ENCODE data around the gene ID3. TPM values are rescaled to one million over a fixed set of nuclear protein-coding genes. Genes with fewer than 3 reads are reported as not detected.

ID3 gene
- total and polyA plus RNA-seq, 4 donors, result 349 to 603 (median 379) TPM

DNA sequence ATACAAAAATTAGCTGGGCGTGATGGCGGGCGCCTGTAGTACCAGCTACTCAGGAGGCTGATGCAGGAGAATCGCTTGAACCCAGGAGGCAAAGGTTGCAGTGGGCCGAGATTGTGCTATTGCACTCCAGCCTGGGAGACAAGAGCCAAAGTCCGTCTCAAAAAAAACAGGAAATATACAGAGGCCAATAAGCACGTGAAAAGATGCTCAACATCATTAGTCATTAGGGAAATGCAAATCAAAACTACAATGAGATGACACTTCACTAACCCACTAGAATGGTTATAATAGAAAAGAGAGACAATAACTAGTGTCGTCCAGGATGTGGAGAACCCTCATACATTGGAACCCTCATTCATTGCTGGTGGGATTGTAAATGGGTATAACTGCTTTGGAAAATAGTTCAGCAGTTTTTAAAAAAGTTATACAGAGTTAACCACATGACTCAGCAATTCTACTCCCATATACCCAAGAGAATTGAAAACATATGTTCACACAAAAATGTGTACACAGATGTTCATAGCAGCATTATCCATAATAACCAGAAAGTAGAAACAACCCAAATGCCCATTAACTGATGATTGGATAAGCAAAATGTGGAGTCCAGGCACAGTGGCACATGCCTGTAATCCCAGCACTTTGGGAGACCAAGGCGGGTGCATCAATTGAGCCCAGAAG, 21.9 kb downstream of the ID3 start:
- 80 to 85% methylated on average over 9 of the region's 9 CpGs for WGBS, 2 donors
- ATAC-seq (ENCODE audit: low FRiP score) (no peak), DNase-seq (no peak)
- Histone ChIP-seq H3K27me3 (ENCODE audit: control insufficient read depth in 1 of 2, insufficient read depth in 2 of 2, low read length in 1 of 2) (no peaks in the 10 kb centered on the region), H3K9me3 (ENCODE audit: control insufficient read depth, low read length) (no peaks in the 10 kb centered on the region), H3K27ac (ENCODE audit: low read depth in 1 of 2, low read length in 2 of 2) (no peak overlapping the region), H3K36me3 (ENCODE audit: control insufficient read depth in 1 of 2, insufficient read depth in 2 of 2, low read length in 1 of 2) (no peaks in the 10 kb centered on the region), H3K4me3 (ENCODE audit: low read length in 2 of 2) (no peak overlapping the region), H3K4me1 (ENCODE audit: control insufficient read depth in 1 of 2, insufficient read depth in 2 of 2, low read length in 2 of 2) (no peaks in the 10 kb centered on the region)
- intact Hi-C loops (cut with DNase I), result loop anchor here in 1 of 2 donors (5.0 to 10.0 kb wide), 2 partner anchors 40 to 193 kb away; partner anchors contain the start of gene HNRNPR

DNA sequence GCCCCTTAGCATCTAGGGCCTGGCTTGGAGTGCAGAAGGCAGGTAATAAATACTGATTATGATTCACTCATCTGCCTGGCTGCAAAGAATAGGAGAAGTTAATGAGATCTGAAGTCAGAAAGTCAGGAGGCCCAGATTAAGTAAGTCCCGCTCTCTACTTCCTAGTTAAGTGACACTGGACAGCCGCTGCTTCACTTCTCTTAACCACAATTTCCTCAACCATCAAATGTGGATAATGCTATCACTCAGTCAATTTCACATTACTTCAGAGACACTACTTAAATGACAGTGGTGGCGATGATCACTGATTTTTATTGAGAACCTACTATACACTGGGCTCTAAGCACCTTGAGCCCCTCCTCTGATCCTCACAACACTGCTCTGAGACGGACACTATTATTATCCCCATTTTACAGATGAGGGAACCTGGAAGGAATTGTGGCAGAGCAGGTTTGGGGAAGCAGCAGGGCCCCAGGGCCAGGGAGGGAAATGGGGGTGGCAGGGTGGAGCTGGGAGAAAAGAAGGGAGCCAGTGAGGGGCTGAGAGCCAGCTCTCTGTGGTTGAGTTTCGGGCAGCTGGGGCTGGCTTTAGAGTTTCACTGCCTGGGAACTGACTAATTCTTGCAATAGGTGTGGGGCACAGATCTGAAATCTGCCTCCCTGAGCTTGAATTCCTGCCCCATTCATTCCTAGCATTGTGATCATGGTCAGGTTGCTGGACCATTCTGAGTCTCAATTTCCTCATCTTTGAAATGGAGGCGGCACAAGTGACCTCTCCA, 25.9 kb downstream of the ID3 start:
- WGBS, 2 donors, result 92 to 94% methylated on average over 6 of the region's 6 CpGs
- no peaks in the 10 kb centered on the region for H3K9me3 ChIP-seq (ENCODE audit: control insufficient read depth, low read length)
- intact Hi-C loops (cut with DNase I), result loop anchor here in 1 of 2 donors (10.0 kb wide), 1 partner anchor 189 kb away; the partner anchor contains the start of gene HNRNPR

DNA sequence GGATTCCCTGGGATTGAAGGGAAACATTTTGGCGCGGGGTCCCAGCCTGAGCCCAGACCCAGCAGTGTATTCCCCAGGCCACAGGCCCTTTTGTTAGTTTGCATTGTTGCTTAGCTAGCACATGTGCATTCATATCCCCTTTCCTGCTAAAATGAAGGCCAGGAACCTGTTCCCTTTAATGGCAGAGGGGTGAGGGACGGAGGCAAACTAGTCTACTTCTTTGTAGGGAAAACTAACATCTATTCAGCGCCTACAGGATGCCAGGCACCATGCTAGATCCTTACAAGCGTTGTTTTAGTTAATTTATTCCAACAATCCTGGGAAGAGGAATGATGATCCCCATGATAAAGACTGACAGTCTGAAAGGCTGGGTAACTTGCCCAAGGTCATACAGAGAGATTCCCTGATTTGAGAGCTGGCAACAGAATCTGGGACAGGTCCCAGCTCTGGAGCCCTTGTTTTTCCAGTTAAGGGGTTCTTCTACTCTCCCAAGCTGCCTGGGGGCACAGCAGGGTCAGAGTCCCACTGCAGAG, 27.7 kb downstream of the ID3 start:
- H3K36me3 ChIP-seq (ENCODE audit: control insufficient read depth in 1 of 2, insufficient read depth in 2 of 2, low read length in 1 of 2), result no peaks in the 10 kb centered on the region
- DNase-seq (no peak), ATAC-seq (ENCODE audit: low FRiP score) (no peak)
- intact Hi-C loops (cut with DNase I), result loop anchor here in 1 of 2 donors (10.0 kb wide), 1 partner anchor 187 kb away; the partner anchor contains the start of gene HNRNPR
- no peaks in the 10 kb centered on the region for H3K9me3 ChIP-seq (ENCODE audit: control insufficient read depth, low read length)
- H3K4me3 ChIP-seq (ENCODE audit: low read length in 2 of 2), result no peak overlapping the region
- no peak overlapping the region for H3K27ac ChIP-seq (ENCODE audit: low read depth in 1 of 2, low read length in 2 of 2)
- H3K4me1 ChIP-seq (ENCODE audit: control insufficient read depth in 1 of 2, insufficient read depth in 2 of 2, low read length in 2 of 2), result no peaks in the 10 kb centered on the region
- WGBS, 2 donors, result 17 to 24% methylated on average over 5 of the region's 5 CpGs
- H3K27me3 ChIP-seq (ENCODE audit: control insufficient read depth in 1 of 2, insufficient read depth in 2 of 2, low read length in 1 of 2), result no peaks in the 10 kb centered on the region

More for the DNA sequence above, 25.9 kb downstream of the ID3 start:
- no peaks in the 10 kb centered on the region for H3K36me3 ChIP-seq (ENCODE audit: control insufficient read depth in 1 of 2, insufficient read depth in 2 of 2, low read length in 1 of 2)
- no peaks in the 10 kb centered on the region for H3K27me3 ChIP-seq (ENCODE audit: control insufficient read depth in 1 of 2, insufficient read depth in 2 of 2, low read length in 1 of 2)
- DNase-seq (no peak), ATAC-seq (ENCODE audit: low FRiP score) (no peak)
- H3K4me3 ChIP-seq (ENCODE audit: low read length in 2 of 2), result no peak overlapping the region
- H3K27ac ChIP-seq (ENCODE audit: low read depth in 1 of 2, low read length in 2 of 2), result no peak overlapping the region
- no peaks in the 10 kb centered on the region for H3K4me1 ChIP-seq (ENCODE audit: control insufficient read depth in 1 of 2, insufficient read depth in 2 of 2, low read length in 2 of 2)

DNA sequence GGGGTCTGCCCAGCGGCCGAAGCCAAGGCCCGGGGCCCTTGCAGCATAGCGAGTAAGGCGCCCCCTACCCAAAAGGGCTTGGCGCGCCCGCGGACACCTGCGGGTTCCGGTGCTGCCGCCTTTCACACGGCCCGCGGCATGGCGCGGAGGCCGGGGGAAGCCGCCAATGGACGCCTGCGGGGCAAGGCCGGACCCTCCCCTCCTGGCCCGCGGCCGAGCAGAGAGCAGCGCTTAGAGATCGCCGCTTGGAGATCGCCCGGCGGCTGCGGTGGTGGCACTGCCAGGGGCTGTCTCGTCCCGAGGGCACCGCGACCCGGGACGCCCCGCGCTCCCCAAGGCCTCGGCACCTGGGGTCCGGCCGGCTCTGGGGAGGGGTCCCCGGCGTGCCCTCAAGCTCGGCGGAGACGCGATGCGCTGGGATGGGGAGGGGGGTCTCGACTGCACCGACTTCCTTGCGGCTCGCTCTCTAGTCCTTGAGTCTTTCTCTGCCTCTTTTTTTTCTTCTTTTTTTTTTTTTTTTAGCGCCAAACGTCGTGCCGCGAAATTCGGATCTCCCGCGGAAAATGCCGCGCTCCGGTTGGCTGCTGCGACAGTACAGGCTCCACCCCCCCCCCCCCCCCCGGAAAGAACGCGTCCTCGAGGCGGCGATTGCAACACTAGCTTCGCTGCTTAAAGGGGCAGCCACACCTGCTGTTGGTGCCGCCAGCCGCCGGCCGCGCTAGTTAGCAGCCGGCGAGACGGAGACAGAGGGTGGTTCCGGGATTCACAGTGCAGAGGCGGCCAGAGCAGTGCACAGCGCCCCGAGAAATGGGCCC, 28.3 kb downstream of the ID3 start, which contains the start of gene E2F2:
E2F2 (minus strand) TSS at position 487 of the 815 bp plus-strand sequence; CDS start at position 47, 440 bp downstream.
- WGBS, 2 donors, result 1% methylated on average over 41 to 85 of the region's 85 CpGs
- H3K36me3 ChIP-seq (ENCODE audit: control insufficient read depth in 1 of 2, insufficient read depth in 2 of 2, low read length in 1 of 2), result no peaks in the 10 kb centered on the region
- ATAC-seq (ENCODE audit: low FRiP score) (peak; percentile 85), DNase-seq (peak; percentile 90 to 92)
- H3K4me3 ChIP-seq (ENCODE audit: low read length in 2 of 2), result no peak within 1 kb of the TSS
- intact Hi-C loops (cut with DNase I), result loop anchor here in 1 of 2 donors (10.0 kb wide), 1 partner anchor 186 kb away; the partner anchor contains the start of gene HNRNPR
- no peaks in the 10 kb centered on the region for H3K9me3 ChIP-seq (ENCODE audit: control insufficient read depth, low read length)
- no peak within 1 kb of the TSS for H3K27ac ChIP-seq (ENCODE audit: low read depth in 1 of 2, low read length in 2 of 2)
- H3K27me3 ChIP-seq (ENCODE audit: control insufficient read depth in 1 of 2, insufficient read depth in 2 of 2, low read length in 1 of 2), result no peaks in the 10 kb centered on the region
- H3K4me1 ChIP-seq (ENCODE audit: control insufficient read depth in 1 of 2, insufficient read depth in 2 of 2, low read length in 2 of 2), result no peaks in the 10 kb centered on the region

DNA sequence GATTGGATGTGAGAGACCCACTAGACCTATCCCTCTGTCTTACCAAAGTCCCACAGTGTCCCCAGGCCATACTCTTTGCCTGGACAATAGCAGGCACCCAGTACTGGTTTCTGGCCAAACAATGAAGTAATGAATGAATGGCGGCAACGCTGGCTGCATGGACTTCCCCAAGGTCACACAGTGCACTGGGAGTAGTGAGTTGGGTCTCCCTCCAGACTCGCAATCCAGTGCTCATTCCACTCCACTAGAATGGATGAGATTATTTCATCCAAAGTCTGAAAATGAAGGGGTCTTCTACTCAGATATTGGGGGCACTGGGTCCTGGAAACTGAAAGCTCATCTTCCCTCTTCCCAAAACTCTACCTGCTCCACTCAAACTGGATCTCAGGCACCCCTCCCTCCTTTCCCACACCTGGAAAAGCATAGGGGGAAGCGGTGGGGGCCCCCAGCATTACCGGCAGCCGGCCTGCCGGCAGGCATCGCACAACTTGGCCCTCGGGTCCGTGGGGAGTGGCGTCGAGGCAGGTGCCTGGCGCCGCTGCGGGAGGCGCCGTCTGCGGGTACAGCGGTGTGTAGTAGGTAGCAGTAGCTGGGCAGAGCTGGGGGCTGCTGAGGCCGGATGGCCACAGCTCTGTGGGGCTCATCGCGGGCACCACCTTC, 29.1 kb downstream of the ID3 start:
- intact Hi-C loops (cut with DNase I), result loop anchor here in 1 of 2 donors (10.0 kb wide), 1 partner anchor 185 kb away; the partner anchor contains the start of gene HNRNPR

DNA sequence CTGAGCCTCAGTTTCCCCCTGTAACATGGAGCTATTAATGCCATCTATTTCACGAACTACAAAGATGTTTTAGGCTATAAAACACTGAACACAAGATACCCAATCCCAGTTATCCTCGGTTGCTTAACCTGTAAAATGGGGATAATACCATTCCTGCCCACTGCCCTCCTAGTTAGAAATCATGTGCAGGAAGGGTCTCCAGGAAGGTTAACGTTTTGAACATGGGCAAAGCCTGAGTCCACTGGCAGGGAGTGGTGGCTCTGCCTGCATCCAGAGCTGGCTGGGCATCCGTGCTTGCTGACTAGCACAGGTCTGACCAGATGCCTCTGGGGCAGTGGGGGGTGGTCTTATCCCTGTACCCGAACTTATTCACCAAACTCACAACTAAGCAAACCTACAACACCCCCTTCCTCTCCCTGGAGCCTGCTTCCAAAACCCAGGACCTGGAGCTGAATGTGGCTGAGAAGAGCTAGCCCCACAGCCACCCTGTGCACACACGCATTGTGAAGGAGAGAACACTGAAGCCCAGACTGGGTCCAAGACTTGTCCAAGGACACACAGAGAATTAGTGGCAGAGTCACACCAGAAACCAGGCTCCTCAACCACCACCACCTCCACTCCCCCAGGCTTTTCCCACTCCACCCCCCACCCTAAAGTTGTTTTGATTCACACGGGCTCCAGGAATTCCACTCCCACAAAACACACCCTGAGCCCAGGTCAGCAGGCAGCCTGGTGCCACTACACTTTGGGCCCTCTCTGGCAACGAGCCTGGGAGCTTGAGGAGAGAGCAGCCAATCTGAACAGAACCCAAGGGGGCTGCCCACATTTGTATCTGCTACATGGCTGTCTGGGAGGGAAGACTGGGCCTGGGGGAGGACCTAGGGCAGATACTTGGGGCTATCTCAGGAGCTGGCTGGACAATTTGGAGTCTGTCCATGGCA, 29.9 kb downstream of the ID3 start:
- Histone ChIP-seq H3K9me3 (ENCODE audit: control insufficient read depth, low read length) (no peaks in the 10 kb centered on the region), H3K36me3 (ENCODE audit: control insufficient read depth in 1 of 2, insufficient read depth in 2 of 2, low read length in 1 of 2) (no peaks in the 10 kb centered on the region), H3K27ac (ENCODE audit: low read depth in 1 of 2, low read length in 2 of 2) (no peak overlapping the region), H3K27me3 (ENCODE audit: control insufficient read depth in 1 of 2, insufficient read depth in 2 of 2, low read length in 1 of 2) (no peaks in the 10 kb centered on the region), H3K4me3 (ENCODE audit: low read length in 2 of 2) (no peak overlapping the region), H3K4me1 (ENCODE audit: control insufficient read depth in 1 of 2, insufficient read depth in 2 of 2, low read length in 2 of 2) (no peaks in the 10 kb centered on the region)
- ATAC-seq (ENCODE audit: low FRiP score) (no peak), DNase-seq (no peak)
- intact Hi-C loops (cut with DNase I), result loop anchor here in 1 of 2 donors (10.0 kb wide), 1 partner anchor 185 kb away; the partner anchor contains the start of gene HNRNPR
- 56 to 58% methylated on average over 8 of the region's 8 CpGs for WGBS, 2 donors

More for the DNA sequence above, 29.1 kb downstream of the ID3 start:
- Histone ChIP-seq H3K27ac (ENCODE audit: low read depth in 1 of 2, low read length in 2 of 2) (no peak overlapping the region), H3K4me3 (ENCODE audit: low read length in 2 of 2) (no peak overlapping the region), H3K9me3 (ENCODE audit: control insufficient read depth, low read length) (no peaks in the 10 kb centered on the region), H3K4me1 (ENCODE audit: control insufficient read depth in 1 of 2, insufficient read depth in 2 of 2, low read length in 2 of 2) (no peaks in the 10 kb centered on the region), H3K27me3 (ENCODE audit: control insufficient read depth in 1 of 2, insufficient read depth in 2 of 2, low read length in 1 of 2) (no peaks in the 10 kb centered on the region), H3K36me3 (ENCODE audit: control insufficient read depth in 1 of 2, insufficient read depth in 2 of 2, low read length in 1 of 2) (no peaks in the 10 kb centered on the region)
- DNase-seq, result peak in 1 of 2 donors; percentile 45
- WGBS, 2 donors, result 8 to 9% methylated on average over 22 of the region's 22 CpGs
- no peak for ATAC-seq (ENCODE audit: low FRiP score)

DNA sequence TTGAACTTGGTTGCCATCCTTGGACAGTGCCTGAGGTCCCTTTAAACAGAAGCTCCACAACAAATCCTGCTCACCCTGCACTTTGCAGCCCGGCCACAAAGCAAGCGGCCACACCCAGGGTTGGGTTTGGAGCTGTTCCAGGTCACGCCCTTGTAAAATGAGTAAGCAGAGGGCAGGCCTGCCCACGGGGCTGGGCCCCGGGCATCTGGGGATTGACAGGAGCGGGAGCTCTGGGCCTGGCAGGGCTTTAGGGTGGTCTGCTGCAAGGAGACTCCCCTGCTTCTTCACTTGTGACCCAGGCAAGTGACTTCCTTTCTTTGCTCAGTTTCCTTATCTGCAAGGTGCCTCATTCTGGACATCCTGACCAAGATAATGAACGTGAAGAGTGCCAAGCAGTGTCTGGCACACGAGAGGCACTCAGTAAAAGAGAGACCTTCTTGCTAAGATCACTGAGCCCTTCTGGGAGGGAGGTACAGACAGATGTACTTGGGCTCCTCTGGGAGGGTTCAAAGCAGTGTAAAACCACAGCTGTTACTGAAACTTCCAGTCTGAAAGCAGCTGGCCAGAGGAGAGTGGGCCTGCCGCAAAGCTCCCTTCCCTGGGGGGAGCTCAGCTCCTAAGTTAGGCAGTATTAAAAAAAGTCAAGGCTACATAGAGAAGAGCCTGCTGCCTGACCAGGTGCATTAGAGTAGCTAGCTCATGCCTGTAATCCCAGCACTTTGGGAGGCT, 30.9 kb downstream of the ID3 start:
- Histone ChIP-seq H3K4me1 (ENCODE audit: control insufficient read depth in 1 of 2, insufficient read depth in 2 of 2, low read length in 2 of 2) (no peaks in the 10 kb centered on the region), H3K36me3 (ENCODE audit: control insufficient read depth in 1 of 2, insufficient read depth in 2 of 2, low read length in 1 of 2) (no peaks in the 10 kb centered on the region), H3K27ac (ENCODE audit: low read depth in 1 of 2, low read length in 2 of 2) (no peak overlapping the region), H3K4me3 (ENCODE audit: low read length in 2 of 2) (no peak overlapping the region), H3K9me3 (ENCODE audit: control insufficient read depth, low read length) (no peaks in the 10 kb centered on the region), H3K27me3 (ENCODE audit: control insufficient read depth in 1 of 2, insufficient read depth in 2 of 2, low read length in 1 of 2) (no peaks in the 10 kb centered on the region)
- peak; percentile 59 for ATAC-seq (ENCODE audit: low FRiP score)
- peak; percentile 90 to 91 for DNase-seq
- intact Hi-C loops (cut with DNase I), result no loop called here
- WGBS, 2 donors, result 22 to 23% methylated on average over 9 of the region's 9 CpGs

All from aorta (tissue), 5 donors.